Fibroblast of skin of scalp (primary cell): Measurements from ENCODE around the gene COL4A2.

Experiments used
- DNase-seq: peaks from one replicate; pipeline ENCODE4 v3.0.0-alpha.2; 2013

Gene COL4A2

GRCh38 chr13:110462091-110462490 lies 155.0 kb downstream of the COL4A2 start:
- no peak for DNase-seq

- DNase-seq, result no peak
These were observed 156.1 kb downstream of the COL4A2 start for GRCh38 chr13:110463156-110463555.

GRCh38 chr13:110463871-110464510 lies 156.9 kb downstream of the COL4A2 start:
- peak; percentile 28 for DNase-seq

- DNase-seq, result no peak
These were observed 157.7 kb downstream of the COL4A2 start for GRCh38 chr13:110464556-110465333.

GRCh38 chr13:110465696-110466095 lies 158.6 kb downstream of the COL4A2 start:
- DNase-seq, result no peak

- no peak for DNase-seq
These were observed 159.3 kb downstream of the COL4A2 start for GRCh38 chr13:110466266-110466915.

GRCh38 chr13:110467516-110468110 lies 160.5 kb downstream of the COL4A2 start:
- no peak for DNase-seq

- no peak for DNase-seq
These were observed 162.0 kb downstream of the COL4A2 start for GRCh38 chr13:110468986-110469495.

GRCh38 chr13:110469597-110469996 lies 162.5 kb downstream of the COL4A2 start:
- DNase-seq, result no peak

- DNase-seq, result no peak
These were observed 163.4 kb downstream of the COL4A2 start for GRCh38 chr13:110470272-110471009.

- no peak for DNase-seq
These were observed 164.2 kb downstream of the COL4A2 start for GRCh38 chr13:110471156-110471832.

- no peak for DNase-seq
These were observed 164.7 kb downstream of the COL4A2 start for GRCh38 chr13:110471833-110472162.

- no peak for DNase-seq
These were observed 165.9 kb downstream of the COL4A2 start for GRCh38 chr13:110472904-110473563.

GRCh38 chr13:110474713-110475112 lies 167.6 kb downstream of the COL4A2 start:
- no peak for DNase-seq

GRCh38 chr13:110475117-110475516 lies 168.0 kb downstream of the COL4A2 start:
- no peak for DNase-seq

GRCh38 chr13:110475550-110476219 lies 168.6 kb downstream of the COL4A2 start:
- DNase-seq, result no peak

- no peak for DNase-seq
These were observed 169.1 kb downstream of the COL4A2 start for GRCh38 chr13:110476220-110476617.

- no peak for DNase-seq
These were observed 170.7 kb downstream of the COL4A2 start for GRCh38 chr13:110477706-110478245.

GRCh38 chr13:110478405-110479214 lies 171.5 kb downstream of the COL4A2 start:
- no peak for DNase-seq

- no peak for DNase-seq
These were observed 172.1 kb downstream of the COL4A2 start for GRCh38 chr13:110479215-110479545.
